ENCODE results near the gene WFIKKN1. TPM values are rescaled to one million over a fixed set of nuclear protein-coding genes. Genes with fewer than 3 reads are reported as not detected.

The WFIKKN1 gene
- total RNA-seq, 2 experiments from 2014 or later = 0.74 to 1.1 TPM

- no peaks in the 10 kb centered on the region for H3K9me3 Mint-ChIP-seq (ENCODE audit: low read depth)
- H3K36me3 Mint-ChIP-seq (ENCODE audit: low read depth) = peaks cover 7% of the 10 kb centered on the region
- CTCF ChIA-PET = interaction anchor here (0.6 to 0.8 kb wide), 4 partner anchors 12 to 87 kb away, joined by 3 to 6 read pairs (median 3); no protein-coding TSS in a partner anchor
- H3K4me1 Mint-ChIP-seq = peaks cover 13% of the 10 kb centered on the region
- ATAC-seq (no peak), DNase-seq (peak; percentile 44)
- intact Hi-C loops (cut with DNase I, micrococcal nuclease) = loop anchor here (1.0 to 5.0 kb wide), 22 partner anchors 14 to 785 kb away; partner anchors contain the start of genes CAPN15 (in 2 of the 2), JMJD8 (in 2 of the 2), STUB1 (in 2 of the 2) and CHTF18 (in 1 of the 2)
- H3K27ac Mint-ChIP-seq = no peak overlapping the region
- POLR2A ChIA-PET = interaction anchor here (0.6 to 1.2 kb wide), 2 partner anchors 69 to 1147 kb away, joined by 3 to 6 read pairs; partner anchors contain the start of genes NHLRC4, NUBP2 and SPSB3
- no peaks in the 10 kb centered on the region for H3K27me3 Mint-ChIP-seq
- peak overlapping the region; percentile 87 for H3K4me3 Mint-ChIP-seq
Observed at GRCh38 chr16:635573-636205, 4.9 kb downstream of the WFIKKN1 start.

- peak within 1 kb of the TSS; percentile 91 for H3K27ac Mint-ChIP-seq
- intact Hi-C loops (cut with DNase I, micrococcal nuclease) = loop anchor here (1.0 to 5.0 kb wide), 23 partner anchors 13 to 784 kb away; partner anchors contain the start of genes CAPN15 (in 2 of the 2), JMJD8 (in 2 of the 2), STUB1 (in 2 of the 2) and AXIN1 (in 1 of the 2)
- peak within 1 kb of the TSS; percentile 87 for H3K4me3 Mint-ChIP-seq
- H3K27me3 Mint-ChIP-seq = no peaks in the 10 kb centered on the region
- ChIA-PET POLR2A (interaction anchor here (0.7 to 1.2 kb wide), 2 partner anchors 13 to 1146 kb away, joined by 3 to 4 read pairs; partner anchors contain the start of genes NUBP2, SPSB3 and WDR90), CTCF (interaction anchor here (0.6 to 1.1 kb wide), 5 partner anchors 12 to 110 kb away, joined by 3 to 6 read pairs (median 3); partner anchors contain the start of gene RHBDL1)
- H3K4me1 Mint-ChIP-seq = peaks cover 13% of the 10 kb centered on the region
- peaks cover 7% of the 10 kb centered on the region for H3K36me3 Mint-ChIP-seq (ENCODE audit: low read depth)
- H3K9me3 Mint-ChIP-seq (ENCODE audit: low read depth) = no peaks in the 10 kb centered on the region
- DNase-seq (peak; percentile 97), ATAC-seq (peak; percentile 89)
Observed at GRCh38 chr16:636206-637080, 5.7 kb downstream of the WFIKKN1 start, which contains the start of gene METTL26. TSS of gene METTL26 (minus strand) at chr16:636305. CDS start at chr16:636290, 15 bp downstream.

- Mint-ChIP-seq H3K36me3 (ENCODE audit: low read depth) (peaks cover 7% of the 10 kb centered on the region), H3K4me1 (peaks cover 13% of the 10 kb centered on the region), H3K4me3 (peak overlapping the region; percentile 87), H3K9me3 (ENCODE audit: low read depth) (no peaks in the 10 kb centered on the region), H3K27ac (peak overlapping the region; percentile 91), H3K27me3 (no peaks in the 10 kb centered on the region)
- ATAC-seq = peak; percentile 51
- DNase-seq = peak; percentile 97
- ChIA-PET POLR2A (no interaction called here), CTCF (interaction anchor here (1.1 kb wide), 1 partner anchor 38 kb away, joined by 3 read pairs; the partner anchor contains the start of gene RHBDL1)
- intact Hi-C loops (cut with DNase I, micrococcal nuclease) = loop anchor here (1.0 to 5.0 kb wide), 8 partner anchors 45 to 783 kb away; partner anchors contain the start of genes AXIN1 (in 1 of the 2), CAPN15 (in 1 of the 2), JMJD8 (in 1 of the 2) and LMF1 (in 1 of the 2)
Observed at GRCh38 chr16:637081-638018, 6.6 kb downstream of the WFIKKN1 start.

GRCh38 chr16:638034-638543, 7.3 kb downstream of the WFIKKN1 start:
- Mint-ChIP-seq H3K4me1 (peaks cover 13% of the 10 kb centered on the region), H3K36me3 (ENCODE audit: low read depth) (peaks cover 7% of the 10 kb centered on the region), H3K9me3 (ENCODE audit: low read depth) (no peaks in the 10 kb centered on the region), H3K4me3 (no peak overlapping the region), H3K27ac (no peak overlapping the region), H3K27me3 (no peaks in the 10 kb centered on the region)
- POLR2A ChIA-PET = no interaction called here
- CTCF ChIA-PET = no interaction called here
- DNase-seq (no peak), ATAC-seq (no peak)
- intact Hi-C loops (cut with DNase I, micrococcal nuclease) = loop anchor here (5.0 kb wide), 3 partner anchors 44 to 256 kb away; partner anchors contain the start of genes CAPN15 (in 1 of the 2), JMJD8 (in 1 of the 2), PGAP6 (in 1 of the 2) and STUB1 (in 1 of the 2)

- H3K9me3 Mint-ChIP-seq (ENCODE audit: low read depth) = no peaks in the 10 kb centered on the region
- DNase-seq (no peak), ATAC-seq (no peak)
- H3K4me3 Mint-ChIP-seq = no peak overlapping the region
- H3K27ac Mint-ChIP-seq = no peak overlapping the region
- intact Hi-C loops (cut with DNase I, micrococcal nuclease) = loop anchor here (5.0 kb wide), 3 partner anchors 43 to 257 kb away; partner anchors contain the start of genes CAPN15 (in 1 of the 2), JMJD8 (in 1 of the 2), PGAP6 (in 1 of the 2) and STUB1 (in 1 of the 2)
- no peaks in the 10 kb centered on the region for H3K27me3 Mint-ChIP-seq
- peaks cover 7% of the 10 kb centered on the region for H3K36me3 Mint-ChIP-seq (ENCODE audit: low read depth)
- POLR2A ChIA-PET = no interaction called here
- peaks cover 16% of the 10 kb centered on the region for H3K4me1 Mint-ChIP-seq
- CTCF ChIA-PET = no interaction called here
Observed at GRCh38 chr16:638836-639235, 8.1 kb downstream of the WFIKKN1 start.

- H3K27me3 Mint-ChIP-seq = no peaks in the 10 kb centered on the region
- peaks cover 19% of the 10 kb centered on the region for H3K4me1 Mint-ChIP-seq
- no peak for ATAC-seq
- ChIA-PET POLR2A (no interaction called here), CTCF (interaction anchor here (0.6 kb wide), 1 partner anchor 114 kb away, joined by 4 read pairs; no protein-coding TSS in a partner anchor)
- H3K9me3 Mint-ChIP-seq (ENCODE audit: low read depth) = no peaks in the 10 kb centered on the region
- intact Hi-C loops (cut with DNase I, micrococcal nuclease) = loop anchor here in 1 of 2 experiments (1.0 kb wide), 2 partner anchors 9 to 39 kb away; partner anchors contain the start of gene WDR90
- DNase-seq = no peak
- H3K27ac Mint-ChIP-seq = no peak overlapping the region
- H3K4me3 Mint-ChIP-seq = no peak overlapping the region
- H3K36me3 Mint-ChIP-seq (ENCODE audit: low read depth) = peaks cover 8% of the 10 kb centered on the region
Observed at GRCh38 chr16:640614-641013, 9.8 kb downstream of the WFIKKN1 start.

GRCh38 chr16:641326-642188, 10.8 kb downstream of the WFIKKN1 start, which contains the start of gene MCRIP2:
TSS of gene MCRIP2 (plus strand) at chr16:641828. CDS start at chr16:641992, 164 bp downstream.
- peak; percentile 85 for DNase-seq
- H3K27me3 Mint-ChIP-seq = no peaks in the 10 kb centered on the region
- peaks cover 8% of the 10 kb centered on the region for H3K36me3 Mint-ChIP-seq (ENCODE audit: low read depth)
- H3K9me3 Mint-ChIP-seq (ENCODE audit: low read depth) = no peaks in the 10 kb centered on the region
- peak; percentile 60 for ATAC-seq
- CTCF ChIA-PET = no interaction called here
- H3K4me3 Mint-ChIP-seq = peak within 1 kb of the TSS; percentile 75
- POLR2A ChIA-PET = no interaction called here
- H3K27ac Mint-ChIP-seq = no peak within 1 kb of the TSS
- intact Hi-C loops (cut with DNase I, micrococcal nuclease) = loop anchor here in 1 of 2 experiments (1.0 kb wide), 2 partner anchors 8 to 38 kb away; partner anchors contain the start of gene WDR90
- peaks cover 17% of the 10 kb centered on the region for H3K4me1 Mint-ChIP-seq

- DNase-seq (peak; percentile 53), ATAC-seq (peak; percentile 43)
- CTCF ChIA-PET = interaction anchor here (1.1 kb wide), 1 partner anchor 39 kb away, joined by 4 read pairs; no protein-coding TSS in a partner anchor
- intact Hi-C loops (cut with DNase I, micrococcal nuclease) = no loop called here
- H3K4me3 Mint-ChIP-seq = peak overlapping the region; percentile 75
- POLR2A ChIA-PET = no interaction called here
- no peaks in the 10 kb centered on the region for H3K27me3 Mint-ChIP-seq
- peaks cover 5% of the 10 kb centered on the region for H3K36me3 Mint-ChIP-seq (ENCODE audit: low read depth)
- peaks cover 15% of the 10 kb centered on the region for H3K4me1 Mint-ChIP-seq
- no peak overlapping the region for H3K27ac Mint-ChIP-seq
- H3K9me3 Mint-ChIP-seq (ENCODE audit: low read depth) = no peaks in the 10 kb centered on the region
Observed at GRCh38 chr16:642189-643049, 11.6 kb downstream of the WFIKKN1 start.

GRCh38 chr16:643050-643368, 12.2 kb downstream of the WFIKKN1 start:
- Mint-ChIP-seq H3K36me3 (ENCODE audit: low read depth) (peaks cover 5% of the 10 kb centered on the region), H3K9me3 (ENCODE audit: low read depth) (no peaks in the 10 kb centered on the region), H3K4me3 (peak overlapping the region; percentile 75), H3K27me3 (no peaks in the 10 kb centered on the region), H3K4me1 (peaks cover 15% of the 10 kb centered on the region), H3K27ac (no peak overlapping the region)
- no peak for ATAC-seq
- ChIA-PET POLR2A (no interaction called here), CTCF (interaction anchor here (1.1 kb wide), 1 partner anchor 38 kb away, joined by 4 read pairs; no protein-coding TSS in a partner anchor)
- intact Hi-C loops (cut with DNase I, micrococcal nuclease) = no loop called here
- DNase-seq = no peak
